Testis (tissue), 2 donors: ENCODE measurements around the gene ARF6.

ENCODE experiments used
- CTCF ChIP-seq, 3 experiments: fragments of 450-650 bp in 2 of 3; fragments of 200-600 bp in 1 of 3; sonication (generic) in 1 of 3; IDR thresholded peaks; one replicate each; pipeline ENCODE4 v1.5.1; 2016 to 2019; ENCODE audit warnings: antibody characterized with exemption in 3 of 3, mild to moderate bottlenecking in 2 of 3, moderate library complexity in 1 of 3
- POLR2A ChIP-seq: fragments of 450-650 bp; IDR thresholded peaks from one replicate; pipeline ENCODE4 v1.6.1; 2017; ENCODE audit warnings: antibody characterized with exemption, mild to moderate bottlenecking, moderate library complexity

GRCh38 chr14:49858383-49858782, 34.5 kb upstream of the ARF6 start:
- TF ChIP-seq CTCF (IDR thresholded peaks at IDR 0.05) (no peak), POLR2A (no peak)
